Parathyroid adenoma (tissue), 2 donors: ENCODE results near the gene RC3H1.
"Not testable (repeated sequence)": the region's sequence is repeated elsewhere in the genome, so short reads cannot be mapped to it uniquely, and the experiment has no call there.

Source experiments
- H2AFZ ChIP-seq: fragments of 300-600 bp; sonication (generic); one replicate; pipeline ENCODE4 v1.7.0; 2017; ENCODE audit warnings: antibody characterized with exemption, mild to moderate bottlenecking
- H3K27ac ChIP-seq: fragments of 300-600 bp; sonication (generic); one replicate; pipeline ENCODE4 v1.7.0; 2017
- H3K27me3 ChIP-seq: fragments of 300-600 bp; sonication (generic); one replicate; pipeline ENCODE4 v1.7.0; 2017; ENCODE audit warnings: low read length; ENCODE audit not compliant: control insufficient read depth, insufficient read depth
- H3K36me3 ChIP-seq: fragments of 300-600 bp; sonication (generic); one replicate; pipeline ENCODE4 v1.7.0; 2017; ENCODE audit warnings: low read length; ENCODE audit not compliant: control insufficient read depth, insufficient read depth
- H3K4me1 ChIP-seq: fragments of 300-600 bp; sonication (generic); one replicate; pipeline ENCODE4 v1.7.0; 2017; ENCODE audit warnings: control low read depth
- H3K4me2 ChIP-seq: fragments of 300-600 bp; sonication (generic); one replicate; pipeline ENCODE4 v1.7.0; 2017; ENCODE audit warnings: low read length
- H3K4me3 ChIP-seq: fragments of 300-600 bp; sonication (generic); one replicate; pipeline ENCODE4 v1.7.0; 2017; ENCODE audit warnings: low read depth, low read length
- H3K79me2 ChIP-seq: fragments of 300-600 bp; sonication (generic); one replicate; pipeline ENCODE4 v1.7.0; 2017; ENCODE audit warnings: control low read depth
- H3K9ac ChIP-seq: fragments of 300-600 bp; sonication (generic); one replicate; pipeline ENCODE4 v1.7.0; 2017; ENCODE audit warnings: mild to moderate bottlenecking
- H3K9me3 ChIP-seq: fragments of 300-600 bp; sonication (generic); one replicate; pipeline ENCODE4 v1.7.0; 2017; ENCODE audit warnings: low read length; ENCODE audit not compliant: control insufficient read depth
- CTCF ChIP-seq: fragments of 300-600 bp; sonication (generic); IDR thresholded peaks from one replicate; pipeline ENCODE4 v1.7.0; 2017; ENCODE audit warnings: antibody characterized with exemption, mild to moderate bottlenecking
- donor health status: primary hyperparathyroidism.

The RC3H1 gene

GRCh38 chr1:174022080-174022975 is at the start of gene RC3H1:
TSS of gene RC3H1 (minus strand) at chr1:174022357. CDS start at chr1:173992985, 29,372 bp downstream.
- TF ChIP-seq CTCF, result no peak
- Histone ChIP-seq H3K79me2 (peaks cover 12% of the 10 kb centered on the region), H3K9ac (peak within 1 kb of the TSS; percentile 80), H3K36me3 (no peaks in the 10 kb centered on the region), H3K9me3 (no peaks in the 10 kb centered on the region), H3K27ac (peak within 1 kb of the TSS; percentile 86), H2AFZ (peak within 1 kb of the TSS; percentile 94), H3K27me3 (no peaks in the 10 kb centered on the region), H3K4me3 (peak within 1 kb of the TSS; percentile 88), H3K4me1 (peaks cover 4% of the 10 kb centered on the region), H3K4me2 (peak within 1 kb of the TSS; percentile 94)

- Histone ChIP-seq H3K79me2 (no peaks in the 10 kb centered on the region), H3K27ac (no peak overlapping the region), H3K4me3 (no peak overlapping the region), H3K27me3 (no peaks in the 10 kb centered on the region), H3K4me2 (no peak overlapping the region), H3K9me3 (no peaks in the 10 kb centered on the region), H2AFZ (no peak overlapping the region), H3K4me1 (no peaks in the 10 kb centered on the region), H3K36me3 (no peaks in the 10 kb centered on the region), H3K9ac (no peak overlapping the region)
- TF ChIP-seq CTCF, result no peak
Observed at GRCh38 chr1:174070614-174071013, 48.5 kb upstream of the RC3H1 start.

- H3K4me1 ChIP-seq, result no peaks in the 10 kb centered on the region
- no peak overlapping the region for H3K4me3 ChIP-seq
- H3K4me2 ChIP-seq, result no peak overlapping the region
- no peaks in the 10 kb centered on the region for H3K27me3 ChIP-seq
- no peaks in the 10 kb centered on the region for H3K9me3 ChIP-seq
- H3K36me3 ChIP-seq, result no peaks in the 10 kb centered on the region
- no peak overlapping the region for H3K9ac ChIP-seq
- H3K27ac ChIP-seq, result no peak overlapping the region
- H3K79me2 ChIP-seq, result no peaks in the 10 kb centered on the region
- TF ChIP-seq CTCF, result no peak
- no peak overlapping the region for H2AFZ ChIP-seq
Observed at GRCh38 chr1:174068000-174068399, 45.8 kb upstream of the RC3H1 start.

GRCh38 chr1:174060090-174060489 is 37.9 kb upstream of the RC3H1 start:
- H3K79me2 ChIP-seq, result no peaks in the 10 kb centered on the region
- H3K9ac ChIP-seq, result no peak overlapping the region
- H3K4me2 ChIP-seq, result no peak overlapping the region
- no peaks in the 10 kb centered on the region for H3K4me1 ChIP-seq
- no peak overlapping the region for H2AFZ ChIP-seq
- no peaks in the 10 kb centered on the region for H3K36me3 ChIP-seq
- no peak overlapping the region for H3K27ac ChIP-seq
- H3K9me3 ChIP-seq, result no peaks in the 10 kb centered on the region
- no peaks in the 10 kb centered on the region for H3K27me3 ChIP-seq
- no peak for TF ChIP-seq CTCF
- H3K4me3 ChIP-seq, result no peak overlapping the region

- TF ChIP-seq CTCF, result no peak
- no peaks in the 10 kb centered on the region for H3K36me3 ChIP-seq
- H2AFZ ChIP-seq, result no peak overlapping the region
- no peaks in the 10 kb centered on the region for H3K27me3 ChIP-seq
- no peaks in the 10 kb centered on the region for H3K4me1 ChIP-seq
- no peak overlapping the region for H3K9ac ChIP-seq
- no peak overlapping the region for H3K27ac ChIP-seq
- H3K79me2 ChIP-seq, result no peaks in the 10 kb centered on the region
- H3K9me3 ChIP-seq, result no peaks in the 10 kb centered on the region
- no peak overlapping the region for H3K4me2 ChIP-seq
- no peak overlapping the region for H3K4me3 ChIP-seq
Observed at GRCh38 chr1:174058624-174059023, 36.5 kb upstream of the RC3H1 start.

- not testable (repeated sequence) for H3K4me1 ChIP-seq, H2AFZ ChIP-seq, H3K4me3 ChIP-seq
Observed at GRCh38 chr1:174056609-174057008, 34.5 kb upstream of the RC3H1 start.

GRCh38 chr1:174055797-174056196 is 33.6 kb upstream of the RC3H1 start:
- not testable (repeated sequence) for H3K27me3 ChIP-seq, H3K4me3 ChIP-seq, H3K4me2 ChIP-seq, H3K4me1 ChIP-seq, H3K9ac ChIP-seq, H3K36me3 ChIP-seq, H3K27ac ChIP-seq, H3K9me3 ChIP-seq, H2AFZ ChIP-seq, H3K79me2 ChIP-seq

More at GRCh38 chr1:174056609-174057008, 34.5 kb upstream of the RC3H1 start:
- H3K36me3 ChIP-seq, H3K79me2 ChIP-seq, H3K27me3 ChIP-seq, H3K9me3 ChIP-seq, H3K4me2 ChIP-seq, H3K27ac ChIP-seq, H3K9ac ChIP-seq: not testable (repeated sequence)
